ENCODE data around the gene C1QTNF1.
A peak's percentile ranks its signal among the peaks of the same experiment; 100 is the strongest.

C1QTNF1 gene

GRCh38 chr17:79082311-79083190 lies 58.6 kb downstream of the C1QTNF1 start:
- DNase-seq: no peak

GRCh38 chr17:79083191-79083971 lies 59.4 kb downstream of the C1QTNF1 start:
- no peak for DNase-seq

GRCh38 chr17:79084291-79085153 lies 60.6 kb downstream of the C1QTNF1 start:
- DNase-seq: no peak

GRCh38 chr17:79085154-79085920 lies 61.4 kb downstream of the C1QTNF1 start:
- DNase-seq: no peak

GRCh38 chr17:79085921-79086551 lies 62.1 kb downstream of the C1QTNF1 start:
- no peak for DNase-seq

GRCh38 chr17:79086609-79087427 lies 62.8 kb downstream of the C1QTNF1 start:
- no peak for DNase-seq

GRCh38 chr17:79087428-79088143 lies 63.6 kb downstream of the C1QTNF1 start:
- DNase-seq: peak; percentile 54

GRCh38 chr17:79088247-79088996 lies 64.5 kb downstream of the C1QTNF1 start:
- no peak for DNase-seq

GRCh38 chr17:79088997-79089328 lies 65.0 kb downstream of the C1QTNF1 start:
- no peak for DNase-seq

GRCh38 chr17:79089720-79090442 lies 65.9 kb downstream of the C1QTNF1 start:
- DNase-seq: no peak

- DNase-seq: no peak
These were observed 66.7 kb downstream of the C1QTNF1 start for GRCh38 chr17:79090443-79091225.

- DNase-seq: no peak
These were observed 67.3 kb downstream of the C1QTNF1 start for GRCh38 chr17:79091226-79091670.

- no peak for DNase-seq
These were observed 68.6 kb downstream of the C1QTNF1 start for GRCh38 chr17:79092567-79092966.

GRCh38 chr17:79093270-79093669 lies 69.3 kb downstream of the C1QTNF1 start:
- no peak for DNase-seq

- DNase-seq: no peak
These were observed 70.3 kb downstream of the C1QTNF1 start for GRCh38 chr17:79094261-79094660.

- DNase-seq: no peak
These were observed 71.5 kb downstream of the C1QTNF1 start for GRCh38 chr17:79095345-79096055.

GRCh38 chr17:79096477-79096876 lies 72.5 kb downstream of the C1QTNF1 start:
- DNase-seq: no peak

All from DMS79 treated with DMSO at 0.1 percent for 48 hours (cell line).